Activated CD8-positive, alpha-beta memory T cell treated with anti-CD3 and anti-CD28 coated beads, Interleukin-2, amount 50 U/mL, for 24 hours (primary cell): ENCODE data around the gene COX6B2.

Experiments used
- DNase-seq: peaks from one replicate; pipeline ENCODE4 v3.0.0-alpha.2; 2020; ENCODE audit errors: extremely low read depth

COX6B2 gene

GRCh38 chr19:55362174-55362989, 7.9 kb upstream of the COX6B2 start:
- no peak for DNase-seq

- DNase-seq: no peak
Measured at GRCh38 chr19:55360902-55361301, 6.4 kb upstream of the COX6B2 start.

- DNase-seq: no peak
Measured at GRCh38 chr19:55358943-55359908, 4.7 kb upstream of the COX6B2 start.

GRCh38 chr19:55358493-55358892, 4.0 kb upstream of the COX6B2 start:
- no peak for DNase-seq

DNA sequence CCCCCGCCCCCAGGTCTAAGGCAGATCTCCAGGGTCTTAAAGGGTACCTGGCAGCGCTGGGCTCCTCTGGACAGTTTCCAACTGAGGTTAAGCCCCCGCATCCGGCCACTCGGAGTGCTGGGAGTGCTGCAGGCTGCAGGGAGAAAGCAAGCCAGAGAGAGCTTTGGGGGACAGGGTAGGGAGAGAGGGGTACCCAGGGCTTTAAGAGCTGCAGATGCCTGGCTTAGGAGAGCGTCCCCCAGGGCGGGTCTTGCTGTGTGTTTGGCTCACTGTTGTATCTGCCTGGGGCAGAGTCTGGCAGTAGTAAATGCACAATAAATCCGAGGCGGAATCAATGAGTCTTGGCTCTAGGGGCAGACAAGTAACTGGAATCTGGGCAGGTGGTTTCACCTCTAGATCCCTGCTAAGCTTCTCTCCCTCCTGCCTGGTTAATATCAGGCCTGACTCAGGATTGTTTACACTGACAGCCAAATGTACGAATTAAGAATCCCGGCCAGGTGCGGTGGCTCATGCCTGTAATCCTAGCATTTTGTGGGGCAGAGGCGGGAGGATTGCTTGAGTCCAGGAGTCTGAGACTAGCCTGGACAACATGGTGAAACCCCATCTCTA, 798 bp upstream of the COX6B2 start:
- DNase-seq: no peak

DNA sequence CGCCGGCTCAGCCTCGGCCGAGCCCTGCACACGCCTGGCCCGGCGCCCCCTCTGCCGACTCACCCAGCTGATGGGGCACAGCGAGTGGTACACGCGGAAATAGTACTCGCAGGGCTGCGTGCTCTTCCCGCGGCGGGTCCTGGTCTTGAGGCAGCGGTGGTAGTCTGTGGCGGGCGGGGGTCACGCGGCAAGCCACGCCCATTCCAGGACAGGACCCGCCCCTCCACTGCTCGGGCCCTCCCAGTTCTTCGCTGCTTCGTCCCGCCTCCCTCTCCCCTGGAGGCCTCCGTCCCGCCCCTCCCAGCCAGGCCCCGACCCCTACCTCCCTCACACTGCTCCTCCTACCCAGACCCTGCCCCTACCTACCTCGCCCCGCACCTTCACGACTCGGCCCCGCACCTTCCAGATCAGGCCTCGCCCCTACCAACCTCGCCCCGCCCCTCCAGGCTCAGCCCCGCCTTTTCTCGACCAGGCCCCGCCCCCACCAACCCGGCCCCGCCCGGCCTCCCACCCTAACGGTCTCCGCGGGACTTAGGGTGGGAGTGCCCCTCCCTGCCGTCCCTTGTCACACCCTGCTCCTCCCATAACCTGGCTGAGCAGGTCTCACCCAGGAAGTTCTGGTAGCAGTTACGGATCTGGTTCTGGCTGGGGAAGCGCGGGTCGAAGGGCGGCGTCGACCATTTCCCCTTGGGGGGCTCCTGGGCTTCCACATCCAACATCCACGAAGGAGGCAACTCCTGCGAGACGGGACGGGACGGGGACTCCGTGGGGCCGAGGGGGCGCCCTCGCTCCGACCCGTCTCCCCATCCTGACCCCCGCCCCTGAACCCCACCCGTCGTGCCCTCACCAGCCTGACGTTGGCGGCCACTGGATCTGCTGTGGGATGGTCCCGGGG, 469 bp downstream of the COX6B2 start:
- DNase-seq: no peak

- no peak for DNase-seq
Measured at GRCh38 chr19:55353356-55353802, 1.1 kb downstream of the COX6B2 start.

DNA sequence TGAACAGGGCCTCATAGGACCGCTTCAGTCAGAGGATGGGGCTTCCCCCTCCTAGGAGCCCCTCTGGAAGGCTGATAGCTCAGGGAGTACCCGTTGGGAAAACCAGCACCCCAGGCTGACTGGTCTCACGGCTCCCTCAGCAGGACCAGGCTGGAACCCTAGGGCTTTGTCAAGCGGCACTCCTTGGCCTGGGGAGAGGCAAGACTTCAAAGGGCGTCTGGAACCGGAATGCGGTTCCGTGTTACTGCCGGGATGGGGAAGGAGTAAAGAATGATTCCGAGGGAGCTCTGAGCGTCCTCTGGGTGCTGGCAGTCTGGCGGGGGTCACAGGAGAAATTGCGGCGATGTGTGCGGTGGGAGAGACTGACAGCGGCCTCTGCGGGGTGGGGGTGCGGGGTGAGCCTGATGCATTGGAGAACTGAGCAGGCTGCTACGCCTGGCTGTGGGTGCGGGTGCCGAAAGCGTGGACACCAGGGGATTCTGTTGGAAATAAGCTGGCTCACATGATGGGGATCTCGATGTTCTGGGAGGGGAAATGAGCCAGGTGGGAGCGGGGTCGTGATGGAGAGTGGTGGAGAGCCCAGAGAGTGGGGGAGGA, 1.9 kb downstream of the COX6B2 start:
- DNase-seq: no peak

- no peak for DNase-seq
Measured at GRCh38 chr19:55352040-55352439, 2.5 kb downstream of the COX6B2 start.

GRCh38 chr19:55350620-55351315, 3.8 kb downstream of the COX6B2 start:
- DNase-seq: no peak

DNA sequence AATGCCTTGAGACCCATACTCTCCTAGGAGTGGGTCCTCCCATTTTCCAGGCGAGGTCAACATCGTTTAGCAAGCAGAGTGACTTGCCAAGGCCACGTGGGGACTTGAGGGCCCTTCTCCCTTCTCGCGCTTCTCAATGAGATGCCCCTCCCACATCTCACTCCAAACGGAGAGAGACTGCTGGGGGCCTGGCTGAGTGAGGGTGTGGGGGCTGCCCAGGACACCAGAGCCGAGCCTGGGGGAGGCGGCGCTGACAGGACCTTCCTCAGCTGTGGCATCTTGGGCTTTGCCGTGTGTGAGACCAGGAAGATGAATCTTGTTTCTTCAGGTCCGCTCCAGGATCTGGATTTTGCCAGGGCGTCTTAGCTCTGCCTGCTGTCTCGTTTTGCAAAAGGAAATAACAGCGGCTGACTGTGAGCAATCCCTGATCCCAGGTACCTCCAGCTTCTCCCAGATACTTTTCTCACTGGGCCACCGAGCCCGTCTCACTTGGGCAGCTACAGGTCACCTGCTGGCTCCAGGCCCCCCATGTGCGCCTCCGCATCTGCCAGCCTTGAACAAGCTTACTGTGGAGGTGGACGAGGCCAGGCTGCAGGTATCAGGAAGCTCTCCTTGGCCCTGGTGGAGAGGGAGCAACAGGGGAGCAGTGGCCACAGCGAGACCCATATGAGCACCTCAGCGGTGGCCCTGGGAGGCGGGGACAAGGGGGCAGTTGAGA, 6.0 kb downstream of the COX6B2 start:
- DNase-seq: no peak

DNA sequence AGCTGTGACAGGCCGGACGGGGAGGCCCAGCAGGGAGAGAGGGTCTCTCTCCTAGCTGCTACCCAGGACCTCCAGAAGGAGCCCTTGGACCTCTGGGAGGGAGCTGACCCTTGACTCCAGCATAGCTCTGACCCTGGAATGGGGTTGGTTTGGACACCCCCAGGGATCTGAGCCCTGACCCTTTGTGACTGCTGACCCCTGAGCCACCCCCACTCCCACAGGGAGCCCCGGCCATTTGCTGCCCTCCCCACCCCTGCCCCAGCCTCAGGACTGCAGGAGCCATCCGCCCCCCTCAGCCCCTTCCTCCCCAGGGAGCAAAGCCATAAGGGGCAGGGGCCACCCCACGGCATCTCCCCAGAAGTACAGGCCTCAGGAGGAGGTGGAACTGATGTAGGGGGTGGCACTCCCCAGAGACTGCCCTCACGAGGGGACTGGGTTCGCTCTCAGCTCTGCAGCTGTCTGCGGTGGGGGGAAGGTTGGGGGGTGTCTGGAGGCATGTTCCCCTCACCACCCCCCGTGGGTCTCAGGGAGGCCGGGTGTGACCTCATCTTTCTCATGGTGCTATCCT, 7.0 kb downstream of the COX6B2 start:
- no peak for DNase-seq

DNA sequence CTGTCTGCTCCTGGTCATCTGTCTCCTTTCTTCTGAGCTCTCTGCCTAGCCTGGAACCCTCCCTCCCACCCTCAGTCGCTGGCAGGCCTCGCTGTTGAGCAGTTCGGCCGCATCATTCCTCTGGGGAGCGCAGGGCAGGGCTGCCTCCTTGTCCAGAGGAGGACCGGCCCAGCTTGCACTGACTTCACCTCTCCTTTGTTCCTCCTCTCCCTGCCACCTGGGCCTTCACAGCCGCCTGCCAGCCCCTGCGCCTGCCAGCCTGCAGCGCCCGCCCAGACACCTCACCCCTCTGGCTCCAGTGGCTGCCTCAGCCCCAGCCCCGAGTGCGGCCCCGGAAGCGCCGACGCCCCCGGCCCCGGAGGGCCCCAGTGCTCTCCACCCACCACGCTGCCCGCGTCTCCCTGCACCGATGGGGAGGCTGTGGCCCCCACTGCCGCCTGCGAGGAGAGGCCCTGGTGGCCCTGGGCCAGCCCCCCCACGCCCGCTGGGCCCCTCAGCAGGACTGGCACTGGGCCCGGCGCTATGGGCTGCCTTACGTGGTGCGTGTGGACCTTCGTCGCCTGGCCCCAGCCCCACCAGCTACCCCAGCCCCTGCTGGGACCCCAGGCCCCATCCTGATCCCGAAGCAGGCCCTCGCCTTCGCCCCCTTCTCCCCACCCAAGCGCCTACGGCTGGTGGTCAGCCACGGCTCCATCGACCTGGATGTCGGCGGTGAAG, 7.6 kb downstream of the COX6B2 start:
- no peak for DNase-seq

DNA sequence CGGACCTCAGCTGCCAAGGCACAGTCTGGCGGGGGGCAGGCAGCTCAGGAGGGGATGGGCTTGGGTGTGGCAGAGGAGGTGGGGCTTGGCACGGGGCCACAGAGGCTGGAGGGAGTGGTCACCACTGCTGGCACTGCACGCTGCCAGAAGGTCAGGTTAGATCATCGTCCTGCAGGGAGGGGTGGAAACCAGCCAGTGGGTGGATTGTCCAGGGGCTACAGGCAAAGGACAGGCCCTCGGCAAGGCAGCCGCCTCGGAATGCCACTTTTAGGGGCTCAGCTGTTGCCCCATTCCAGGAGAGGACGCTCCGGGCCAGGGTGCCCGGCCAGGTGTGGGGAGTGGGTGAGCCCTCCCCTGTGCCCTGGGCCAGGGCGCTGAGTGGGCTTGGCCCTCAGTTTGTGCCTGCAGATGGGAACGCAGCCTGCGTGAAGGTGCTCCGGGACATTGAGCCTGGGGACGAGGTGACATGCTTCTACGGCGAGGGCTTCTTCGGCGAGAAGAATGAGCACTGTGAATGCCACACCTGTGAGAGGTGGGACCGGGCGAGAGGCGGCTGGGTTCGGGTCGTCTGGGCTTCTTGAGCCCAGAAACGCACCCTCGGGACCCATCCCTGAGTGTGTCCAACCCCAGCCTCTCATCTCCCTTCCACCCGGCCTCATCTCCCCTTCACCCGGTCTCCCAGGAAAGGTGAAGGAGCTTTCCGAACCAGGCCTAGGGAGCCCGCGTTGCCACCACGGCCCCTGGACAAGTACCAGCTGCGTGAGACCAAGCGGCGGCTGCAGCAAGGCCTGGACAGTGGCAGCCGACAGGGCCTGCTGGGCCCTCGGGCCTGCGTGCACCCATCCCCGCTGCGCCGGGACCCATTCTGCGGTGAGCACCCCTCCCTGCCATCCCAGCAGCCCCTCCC, 8.4 kb downstream of the COX6B2 start:
- no peak for DNase-seq

- DNase-seq: no peak
Measured at GRCh38 chr19:55345101-55345817, 9.3 kb downstream of the COX6B2 start.

- no peak for DNase-seq
Measured at GRCh38 chr19:55344444-55344843, 10.1 kb downstream of the COX6B2 start.
